CD8-positive, alpha-beta memory T cell (primary cell): ENCODE data around the gene ZNF792. TPM values are rescaled to one million over a fixed set of nuclear protein-coding genes. Genes with fewer than 3 reads are reported as not detected.
A peak's percentile ranks its signal among the peaks of the same experiment; 100 is the strongest.
"Not testable (repeated sequence)": the region's sequence is repeated elsewhere in the genome, so short reads cannot be mapped to it uniquely, and the experiment has no call there.

Experiments
- CTCF ChIA-PET: fragments of 350-600 bp; sonication (Branson Sonifier 250); formaldehyde crosslinking; loops from one replicate; lab custom pipeline; 2021; ENCODE audit warnings: antibody characterized with exemption; lab: Charles Lee
- POLR2A ChIA-PET: fragments of 350-600 bp; sonication (Branson Sonifier 250); formaldehyde crosslinking; loops from one replicate; lab custom pipeline; 2021; ENCODE audit warnings: antibody characterized with exemption; lab: Charles Lee
- DNase-seq, 5 donors: peaks; one replicate each; pipeline versions ENCODE4 v3.0.0 to v3.0.0-alpha.2; 2020 to 2022; ENCODE audit warnings: mixed read lengths in 1 of 5
- H3K27ac ChIP-seq: one replicate; pipeline ENCODE4 v1.7.0; 2013; ENCODE audit warnings: low read depth, mild to moderate bottlenecking, low read length, moderate library complexity
- H3K27me3 ChIP-seq: 2 replicates; pipeline ENCODE4 v1.7.0; 2013; ENCODE audit warnings: low read length, mild to moderate bottlenecking; ENCODE audit not compliant: insufficient read depth, poor library complexity, severe bottlenecking
- H3K36me3 ChIP-seq: 2 replicates; pipeline ENCODE4 v1.7.0; 2013; ENCODE audit warnings: mild to moderate bottlenecking, low read length, moderate library complexity; ENCODE audit not compliant: insufficient read depth
- H3K4me1 ChIP-seq: 2 replicates; pipeline ENCODE4 v1.7.0; 2013; ENCODE audit warnings: mild to moderate bottlenecking, low read length, moderate library complexity; ENCODE audit not compliant: insufficient read depth
- H3K4me3 ChIP-seq: 2 replicates; pipeline ENCODE4 v1.7.0; 2013; ENCODE audit warnings: mild to moderate bottlenecking, low read length
- H3K9me3 ChIP-seq: 2 replicates; pipeline ENCODE4 v1.7.0; 2013; ENCODE audit warnings: mild to moderate bottlenecking, low read length
- H3K27ac Mint-ChIP-seq, 8 donors: one replicate each; pipeline ENCODE4 v1.8.0; 2020 to 2021; ENCODE audit warnings: mixed read lengths in 8 of 8, mild to moderate bottlenecking in 6 of 8, inconsistent platforms in 3 of 8, moderate library complexity in 3 of 8
- H3K27me3 Mint-ChIP-seq, 2 donors: one replicate each; pipeline ENCODE4 v1.8.0; 2020 to 2021; ENCODE audit warnings: mixed read lengths in 2 of 2, mild to moderate bottlenecking in 1 of 2, moderate library complexity in 1 of 2
- H3K36me3 Mint-ChIP-seq, 3 donors: one replicate each; pipeline ENCODE4 v1.8.0; 2020 to 2021; ENCODE audit warnings: mixed read lengths in 3 of 3, inconsistent platforms in 1 of 3, mild to moderate bottlenecking in 1 of 3
- H3K4me1 Mint-ChIP-seq, 3 donors: one replicate each; pipeline ENCODE4 v1.8.0; 2020 to 2021; ENCODE audit warnings: mixed read lengths in 3 of 3, inconsistent platforms in 1 of 3, mild to moderate bottlenecking in 1 of 3
- H3K4me3 Mint-ChIP-seq, 7 donors: one replicate each; pipeline ENCODE4 v1.8.0; 2020 to 2021; ENCODE audit warnings: mixed read lengths in 7 of 7, mild to moderate bottlenecking in 6 of 7, moderate library complexity in 4 of 7, inconsistent platforms in 2 of 7
- H3K9me3 Mint-ChIP-seq, 5 donors: one replicate each; pipeline ENCODE4 v1.8.0; 2020 to 2022; ENCODE audit warnings: mixed read lengths in 5 of 5, mild to moderate bottlenecking in 3 of 5, moderate library complexity in 2 of 5, inconsistent platforms in 1 of 5
- polyA plus RNA-seq: library from polyadenylated mRNA; unstranded; fragments of 300-500 nt; fragmentation: Illumina TruSeq; gene quantifications from one replicate; pipeline ENCODE4 v1.2.3, GENCODE V29; 2021
- total RNA-seq, 2 experiments: library from RNA; stranded (reverse); gene quantifications; one replicate each; pipeline ENCODE4 v1.2.3, GENCODE V29; 2021

ZNF792 gene
- total and polyA plus RNA-seq, 3 experiments from 2014 or later: 7.4 to 15.4 (median 7.5) TPM

DNA sequence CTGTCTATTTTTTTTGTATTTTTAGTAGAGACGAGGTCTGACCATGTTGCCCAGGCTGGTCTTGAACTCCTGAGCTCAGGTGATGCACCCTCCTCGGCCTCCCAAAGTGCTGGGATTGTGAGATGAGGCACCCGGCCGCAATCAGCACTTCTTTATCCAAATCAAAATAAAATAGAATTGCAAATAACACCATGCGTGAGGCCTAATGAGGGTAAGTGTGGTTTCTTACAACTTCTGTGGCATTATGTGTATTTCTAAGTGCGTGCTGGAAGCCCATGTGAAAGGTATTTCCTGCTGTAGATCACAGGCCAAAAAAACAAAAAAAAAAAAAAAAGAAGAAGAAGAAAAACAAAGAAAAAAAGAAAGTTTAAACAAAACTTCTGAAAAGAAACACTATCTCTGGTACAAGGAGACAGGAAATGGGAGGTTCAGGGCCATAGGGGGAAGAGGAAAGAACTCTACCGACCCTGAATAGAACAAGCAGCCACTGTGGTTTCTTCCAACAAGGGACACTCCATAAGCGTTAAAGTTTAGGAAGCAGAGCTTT, 33.1 kb upstream of the ZNF792 start:
- H3K27me3 ChIP-seq: no peaks in the 10 kb centered on the region
- peaks cover 66% of the 10 kb centered on the region for H3K4me1 ChIP-seq
- Mint-ChIP-seq H3K27me3 (peaks cover 0 to 1% of the 10 kb centered on the region in 2 donors), H3K9me3 (no peaks in the 10 kb centered on the region), H3K4me3 (peak overlapping the region; percentile 68 to 96 (median 79)), H3K4me1 (peaks cover 37 to 76% (median 43%) of the 10 kb centered on the region in 3 donors), H3K36me3 (peaks cover 0 to 10% (median 2%) of the 10 kb centered on the region in 3 donors), H3K27ac (peak overlapping the region; percentile 76 to 99 (median 96))
- H3K27ac ChIP-seq: peak overlapping the region; percentile 10
- POLR2A ChIA-PET: interaction anchor here (0.7 to 2.0 kb wide), 4 partner anchors 13 to 17 kb away, joined by 3 to 8 read pairs (median 3); no protein-coding TSS in a partner anchor
- H3K36me3 ChIP-seq: no peaks in the 10 kb centered on the region
- H3K4me3 ChIP-seq: peak overlapping the region; percentile 38
- DNase-seq: peak in 2 of 5 donors; percentile 51 to 80
- no peaks in the 10 kb centered on the region for H3K9me3 ChIP-seq
- CTCF ChIA-PET: interaction anchor here (1.1 to 10.0 kb wide), 3 partner anchors 16 to 46 kb away, joined by 3 to 98 read pairs (median 4); no protein-coding TSS in a partner anchor

DNA sequence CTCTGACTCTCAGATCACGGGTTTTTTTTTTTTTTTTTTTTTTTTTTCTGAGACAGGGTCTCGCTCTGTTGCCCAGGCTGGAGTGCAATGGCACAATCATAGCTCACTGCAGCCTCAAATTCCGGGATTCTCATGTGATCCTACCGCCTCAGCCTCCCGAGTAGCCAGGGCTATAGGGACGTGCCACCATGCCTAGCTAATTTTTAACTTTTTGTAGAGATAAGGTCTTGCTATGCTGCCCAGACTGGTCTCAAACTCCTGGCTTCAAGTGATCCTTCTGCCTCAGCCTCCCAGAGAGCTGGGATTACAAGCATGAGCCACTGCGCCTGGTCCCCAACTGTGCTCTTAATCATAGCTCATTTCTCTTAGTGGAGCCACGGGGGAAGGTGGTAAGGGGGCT, 31.5 kb upstream of the ZNF792 start:
- H3K27me3 Mint-ChIP-seq: peaks cover 0 to 1% of the 10 kb centered on the region in 2 donors
- no peak overlapping the region for H3K27ac ChIP-seq

GRCh38 chr19:34994643-34995541, 30.9 kb upstream of the ZNF792 start:
- H3K4me1 Mint-ChIP-seq: peaks cover 28 to 84% (median 39%) of the 10 kb centered on the region in 3 donors
- Histone ChIP-seq H3K36me3 (no peaks in the 10 kb centered on the region), H3K9me3 (no peaks in the 10 kb centered on the region), H3K4me1 (peaks cover 62% of the 10 kb centered on the region), H3K27me3 (no peaks in the 10 kb centered on the region), H3K4me3 (no peak overlapping the region), H3K27ac (no peak overlapping the region)
- no peaks in the 10 kb centered on the region for H3K36me3 Mint-ChIP-seq
- no peak for DNase-seq
- CTCF ChIA-PET: interaction anchor here (1.5 to 10.0 kb wide), 2 partner anchors 18 to 23 kb away, joined by 6 to 98 read pairs; no protein-coding TSS in a partner anchor
- no peak overlapping the region for H3K4me3 Mint-ChIP-seq
- POLR2A ChIA-PET: interaction anchor here (0.6 to 1.0 kb wide), 3 partner anchors 10 to 17 kb away, joined by 5 to 12 read pairs (median 5); no protein-coding TSS in a partner anchor
- no peaks in the 10 kb centered on the region for H3K9me3 Mint-ChIP-seq
- peaks cover 0 to 1% of the 10 kb centered on the region in 2 donors for H3K27me3 Mint-ChIP-seq
- H3K27ac Mint-ChIP-seq: peak overlapping the region in 2 of 8 donors; percentile 58 to 99

More for the DNA sequence above, 31.5 kb upstream of the ZNF792 start:
- Histone ChIP-seq H3K27me3 (no peaks in the 10 kb centered on the region), H3K4me3 (no peak overlapping the region), H3K4me1 (peaks cover 62% of the 10 kb centered on the region), H3K9me3 (no peaks in the 10 kb centered on the region), H3K36me3 (no peaks in the 10 kb centered on the region)
- H3K36me3 Mint-ChIP-seq: no peaks in the 10 kb centered on the region
- no peak for DNase-seq
- H3K27ac Mint-ChIP-seq: peak overlapping the region in 3 of 8 donors; percentile 58 to 99 (median 68)
- no peaks in the 10 kb centered on the region for H3K9me3 Mint-ChIP-seq
- ChIA-PET CTCF (interaction anchor here (1.5 to 10.0 kb wide), 2 partner anchors 18 to 23 kb away, joined by 6 to 98 read pairs; no protein-coding TSS in a partner anchor), POLR2A (interaction anchor here (0.6 to 1.0 kb wide), 4 partner anchors 9 to 17 kb away, joined by 5 to 12 read pairs (median 6); no protein-coding TSS in a partner anchor)
- no peak overlapping the region for H3K4me3 Mint-ChIP-seq
- peaks cover 28 to 78% (median 34%) of the 10 kb centered on the region in 3 donors for H3K4me1 Mint-ChIP-seq

DNA sequence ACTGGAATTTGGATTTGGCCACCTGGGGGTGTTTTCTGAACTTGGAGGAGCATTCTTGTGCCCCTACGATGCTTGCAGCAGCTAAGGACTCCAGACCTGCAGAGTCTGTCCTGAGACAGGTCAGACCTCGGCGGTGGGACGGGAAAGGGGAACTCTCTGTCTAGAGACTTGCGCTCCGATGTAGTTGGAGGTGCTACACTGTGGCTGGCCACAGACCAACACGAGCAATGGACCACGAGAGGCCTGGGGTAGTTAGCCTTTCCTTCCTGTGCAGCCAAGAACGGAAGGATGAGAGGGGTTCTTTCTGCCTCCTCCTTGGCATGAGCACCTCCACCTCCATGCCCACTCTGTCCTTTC, 30.2 kb upstream of the ZNF792 start:
- Histone ChIP-seq H3K4me3 (no peak overlapping the region), H3K4me1 (peaks cover 56% of the 10 kb centered on the region), H3K27ac (no peak overlapping the region), H3K36me3 (no peaks in the 10 kb centered on the region), H3K27me3 (no peaks in the 10 kb centered on the region), H3K9me3 (no peaks in the 10 kb centered on the region)
- Mint-ChIP-seq H3K4me1 (peaks cover 25 to 79% (median 35%) of the 10 kb centered on the region in 3 donors), H3K27ac (no peak overlapping the region), H3K4me3 (peak overlapping the region in 1 of 7 donors; percentile 8), H3K27me3 (peaks cover 0 to 1% of the 10 kb centered on the region in 2 donors), H3K36me3 (no peaks in the 10 kb centered on the region), H3K9me3 (no peaks in the 10 kb centered on the region)
- CTCF ChIA-PET: interaction anchor here (10.0 kb wide), 1 partner anchor 19 kb away, joined by 98 read pairs; no protein-coding TSS in a partner anchor
- DNase-seq: no peak
- POLR2A ChIA-PET: no interaction called here

- H3K27ac ChIP-seq, H3K36me3 Mint-ChIP-seq, H3K27me3 ChIP-seq, H3K27me3 Mint-ChIP-seq, H3K4me3 ChIP-seq, H3K36me3 ChIP-seq, H3K9me3 Mint-ChIP-seq, H3K9me3 ChIP-seq: not testable (repeated sequence)
- Mint-ChIP-seq H3K27ac (peak overlapping the region in 2 of 8 donors; percentile 41 to 42), H3K4me1 (peaks cover 15 to 76% (median 18%) of the 10 kb centered on the region in 3 donors), H3K4me3 (peak overlapping the region in 2 of 7 donors; percentile 31 to 39)
- ChIA-PET CTCF (interaction anchor here (0.6 to 1.7 kb wide), 3 partner anchors 19 to 22 kb away, joined by 3 read pairs; no protein-coding TSS in a partner anchor), POLR2A (interaction anchor here (1.5 kb wide), 1 partner anchor 9 kb away, joined by 4 read pairs; no protein-coding TSS in a partner anchor)
- H3K4me1 ChIP-seq: peaks cover 39% of the 10 kb centered on the region
- peak in 1 of 5 donors; percentile 62 for DNase-seq
These were observed 28.6 kb upstream of the ZNF792 start for GRCh38 chr19:34992582-34992981.

GRCh38 chr19:34991542-34992333, 27.7 kb upstream of the ZNF792 start:
- ChIA-PET POLR2A (interaction anchor here (1.5 kb wide), 1 partner anchor 10 kb away, joined by 4 read pairs; no protein-coding TSS in a partner anchor), CTCF (interaction anchor here (1.2 to 1.7 kb wide), 2 partner anchors 18 to 23 kb away, joined by 3 read pairs; no protein-coding TSS in a partner anchor)
- H3K4me1 ChIP-seq: peaks cover 31% of the 10 kb centered on the region
- Mint-ChIP-seq H3K27me3 (peaks cover 0 to 1% of the 10 kb centered on the region in 2 donors), H3K4me1 (peaks cover 7 to 69% (median 10%) of the 10 kb centered on the region in 3 donors), H3K9me3 (no peaks in the 10 kb centered on the region), H3K4me3 (peak overlapping the region in 1 of 7 donors; percentile 31), H3K36me3 (no peaks in the 10 kb centered on the region), H3K27ac (peak overlapping the region in 1 of 8 donors; percentile 63)
- H3K27ac ChIP-seq: no peak overlapping the region
- no peaks in the 10 kb centered on the region for H3K36me3 ChIP-seq
- H3K4me3 ChIP-seq: no peak overlapping the region
- no peaks in the 10 kb centered on the region for H3K27me3 ChIP-seq
- DNase-seq: no peak
- no peaks in the 10 kb centered on the region for H3K9me3 ChIP-seq

- Histone ChIP-seq H3K36me3 (no peaks in the 10 kb centered on the region), H3K27me3 (no peaks in the 10 kb centered on the region), H3K4me3 (no peak overlapping the region), H3K4me1 (peaks cover 23% of the 10 kb centered on the region), H3K9me3 (no peaks in the 10 kb centered on the region), H3K27ac (no peak overlapping the region)
- Mint-ChIP-seq H3K27ac (peak overlapping the region in 3 of 8 donors; percentile 31 to 51 (median 42)), H3K36me3 (no peaks in the 10 kb centered on the region), H3K27me3 (peaks cover 0 to 1% of the 10 kb centered on the region in 2 donors), H3K4me1 (peaks cover 7 to 62% (median 12%) of the 10 kb centered on the region in 3 donors), H3K9me3 (no peaks in the 10 kb centered on the region), H3K4me3 (no peak overlapping the region)
- DNase-seq: no peak
- POLR2A ChIA-PET: interaction anchor here (0.7 kb wide), 1 partner anchor 9 kb away, joined by 3 read pairs; the partner anchor contains the start of gene GRAMD1A
- CTCF ChIA-PET: no interaction called here
These were observed 26.7 kb upstream of the ZNF792 start for GRCh38 chr19:34990578-34991192.
